Left ventricle myocardium superior (tissue), 1 donor: ENCODE results near the gene TNMD. TPM values are rescaled to one million over a fixed set of nuclear protein-coding genes. Genes with fewer than 3 reads are reported as not detected.
A peak's percentile ranks its signal among the peaks of the same experiment; 100 is the strongest.
"Not testable (repeated sequence)": the region's sequence is repeated elsewhere in the genome, so short reads cannot be mapped to it uniquely, and the experiment has no call there.

Experiments used
- ATAC-seq: fragments of 200-7000 bp; cut with Tn5 transposase; one replicate; pipeline ENCODE4 v1.9.1; 2020; ENCODE audit warnings: mild to moderate bottlenecking, moderate library complexity
- DNase-seq: peaks from one replicate; pipeline ENCODE4 v3.0.0-alpha.2; 2020
- intact Hi-C: fragments of 100-400 bp; cut with micrococcal nuclease; formaldehyde crosslinking; loops from one replicate; pipeline ENCODE4 v1.11.0; 2022
- long read RNA-seq: library from polyadenylated mRNA; unstranded; transcript quantifications from one replicate; pipeline ENCODE4 v2.0.0, GENCODE V29; 2021
- total RNA-seq: library from RNA; stranded (reverse); fragmentation: NEBNext Ultra II Directional; extraction: Animal tissue kit (Norgen Biotek cat#: 25700); gene quantifications from one replicate; pipeline ENCODE4 v1.2.1, GENCODE V29; 2021
- donor health status: DM: no; HTN: yes; CAD: no; lungs with severe emphysema.

TNMD gene
- not detected for total RNA-seq
- long read RNA-seq, result 0 reads

- intact Hi-C loops, result no loop called here
- no peak for DNase-seq
- no peak for ATAC-seq
Measured at GRCh38 chrX:100584611-100585010, at the start of gene TNMD. TNMD (plus strand) TSS chrX:100584936; CDS start chrX:100585019, 83 bp downstream.

- DNase-seq, intact Hi-C loops, ATAC-seq: not testable (repeated sequence)
Measured at GRCh38 chrX:100565534-100565933, 19.2 kb upstream of the TNMD start.

- DNase-seq, result no peak
- ATAC-seq, result no peak
- intact Hi-C loops, result no loop called here
Measured at GRCh38 chrX:100586747-100587146, 2.0 kb downstream of the TNMD start.

GRCh38 chrX:100587861-100588260, 3.1 kb downstream of the TNMD start:
- ATAC-seq (no peak), DNase-seq (no peak)
- intact Hi-C loops, result no loop called here

- no peak for ATAC-seq
- DNase-seq, result no peak
- intact Hi-C loops, result no loop called here
Measured at GRCh38 chrX:100591256-100592051, 6.7 kb downstream of the TNMD start.

GRCh38 chrX:100593126-100593525, 8.4 kb downstream of the TNMD start:
- intact Hi-C loops, result no loop called here
- ATAC-seq (no peak), DNase-seq (no peak)

- DNase-seq (no peak), ATAC-seq (no peak)
- intact Hi-C loops, result no loop called here
Measured at GRCh38 chrX:100593581-100593980, 8.8 kb downstream of the TNMD start.

- ATAC-seq (no peak), DNase-seq (no peak)
- intact Hi-C loops, result no loop called here
Measured at GRCh38 chrX:100596601-100597000, 11.9 kb downstream of the TNMD start.

- no peak for ATAC-seq
- no peak for DNase-seq
- intact Hi-C loops, result no loop called here
Measured at GRCh38 chrX:100599456-100599855, 14.7 kb downstream of the TNMD start.

- no peak for DNase-seq
- no peak for ATAC-seq
- intact Hi-C loops, result no loop called here
Measured at GRCh38 chrX:100600340-100600739, 15.6 kb downstream of the TNMD start.

GRCh38 chrX:100600758-100601157, 16.0 kb downstream of the TNMD start:
- ATAC-seq, result no peak
- intact Hi-C loops, result no loop called here
- DNase-seq, result no peak

- DNase-seq, result no peak
- no peak for ATAC-seq
- intact Hi-C loops, result no loop called here
Measured at GRCh38 chrX:100606753-100607152, 22.0 kb downstream of the TNMD start.

- intact Hi-C loops, result no loop called here
- ATAC-seq (no peak), DNase-seq (no peak)
Measured at GRCh38 chrX:100609591-100609990, 24.9 kb downstream of the TNMD start.

GRCh38 chrX:100611951-100612350, 27.2 kb downstream of the TNMD start:
- ATAC-seq (no peak), DNase-seq (no peak)
- intact Hi-C loops, result no loop called here

- DNase-seq (no peak), ATAC-seq (no peak)
- intact Hi-C loops, result no loop called here
Measured at GRCh38 chrX:100615005-100615404, 30.3 kb downstream of the TNMD start.

GRCh38 chrX:100623001-100623400, 38.3 kb downstream of the TNMD start:
- intact Hi-C loops, result no loop called here
- peak; percentile 57 for ATAC-seq
- peak; percentile 24 for DNase-seq

GRCh38 chrX:100625985-100626491, 41.3 kb downstream of the TNMD start:
- intact Hi-C loops, result no loop called here
- DNase-seq (no peak), ATAC-seq (no peak)

- no peak for DNase-seq
- intact Hi-C loops, result no loop called here
- ATAC-seq, result no peak
Measured at GRCh38 chrX:100635040-100635439, 50.3 kb downstream of the TNMD start.

- peak; percentile 43 for ATAC-seq
- DNase-seq, result no peak
- intact Hi-C loops, result no loop called here
Measured at GRCh38 chrX:100635989-100636320, 51.2 kb downstream of the TNMD start.

- ATAC-seq (peak; percentile 100), DNase-seq (peak; percentile 83)
- intact Hi-C loops, result no loop called here
Measured at GRCh38 chrX:100636321-100636991, 51.7 kb downstream of the TNMD start, which contains the start of gene TSPAN6. TSPAN6 (minus strand) TSS chrX:100636806; CDS start chrX:100636694, 112 bp downstream.

- no peak for DNase-seq
- intact Hi-C loops, result no loop called here
- no peak for ATAC-seq
Measured at GRCh38 chrX:100642290-100642689, 57.6 kb downstream of the TNMD start.
